NCI-H524 treated with DMSO at 0.1 percent for 48 hours (cell line): ENCODE measurements around the gene TCF7L2.

Experiments used
- DNase-seq: peaks from one replicate; lab custom pipeline; 2025; lab: John Stamatoyannopoulos, UW

The TCF7L2 gene

GRCh38 chr10:112946649-112947048 lies 3.4 kb upstream of the TCF7L2 start:
- no peak for DNase-seq

GRCh38 chr10:112948196-112948595 lies 1.9 kb upstream of the TCF7L2 start:
- no peak for DNase-seq

- DNase-seq, result no peak
These were observed 764 bp upstream of the TCF7L2 start for GRCh38 chr10:112949143-112949823.

- DNase-seq, result no peak
These were observed 789 bp downstream of the TCF7L2 start for GRCh38 chr10:112950714-112951358.

- no peak for DNase-seq
These were observed 1.6 kb downstream of the TCF7L2 start for GRCh38 chr10:112951359-112952281.

GRCh38 chr10:112952282-112953173 lies 2.5 kb downstream of the TCF7L2 start:
- no peak for DNase-seq

GRCh38 chr10:112953174-112954159 lies 3.4 kb downstream of the TCF7L2 start:
- no peak for DNase-seq

- no peak for DNase-seq
These were observed 5.0 kb downstream of the TCF7L2 start for GRCh38 chr10:112954974-112955581.

GRCh38 chr10:112955582-112956421 lies 5.8 kb downstream of the TCF7L2 start:
- no peak for DNase-seq

- no peak for DNase-seq
These were observed 6.7 kb downstream of the TCF7L2 start for GRCh38 chr10:112956631-112957350.

- DNase-seq, result no peak
These were observed 7.6 kb downstream of the TCF7L2 start for GRCh38 chr10:112957640-112958092.

GRCh38 chr10:112958275-112958995 lies 8.4 kb downstream of the TCF7L2 start:
- no peak for DNase-seq

- no peak for DNase-seq
These were observed 9.3 kb downstream of the TCF7L2 start for GRCh38 chr10:112959207-112959838.

GRCh38 chr10:112960151-112960681 lies 10.2 kb downstream of the TCF7L2 start:
- no peak for DNase-seq

- no peak for DNase-seq
These were observed 11.6 kb downstream of the TCF7L2 start for GRCh38 chr10:112961609-112962008.

- no peak for DNase-seq
These were observed 12.3 kb downstream of the TCF7L2 start for GRCh38 chr10:112962343-112962742.

GRCh38 chr10:112963835-112964234 lies 13.8 kb downstream of the TCF7L2 start:
- DNase-seq, result no peak
